Activated CD4-positive, alpha-beta T cell treated with anti-CD3 and anti-CD28 coated beads, Interleukin-2, amount 10 ng/mL, durations not matched to agents 24 days and 14 days (primary cell): ENCODE results near the gene FAXC. TPM values are rescaled to one million over a fixed set of nuclear protein-coding genes. Genes with fewer than 3 reads are reported as not detected.

Experiments
- DNase-seq: peaks from one replicate; pipeline ENCODE4 v3.0.0; 2022
- H3K27ac Mint-ChIP-seq: one replicate; pipeline ENCODE4 v1.8.0; 2022; ENCODE audit warnings: mild to moderate bottlenecking, mixed read lengths
- H3K27me3 Mint-ChIP-seq: one replicate; pipeline ENCODE4 v1.8.0; 2022; ENCODE audit warnings: mixed read lengths
- H3K36me3 Mint-ChIP-seq: one replicate; pipeline ENCODE4 v1.8.0; 2022; ENCODE audit warnings: low read depth, mild to moderate bottlenecking, mixed read lengths
- H3K4me1 Mint-ChIP-seq: one replicate; pipeline ENCODE4 v1.8.0; 2021; ENCODE audit warnings: mixed read lengths
- H3K4me3 Mint-ChIP-seq: one replicate; pipeline ENCODE4 v1.8.0; 2022; ENCODE audit warnings: mild to moderate bottlenecking, moderate library complexity, mixed read lengths
- H3K9me3 Mint-ChIP-seq: one replicate; pipeline ENCODE4 v1.8.0; 2021; ENCODE audit warnings: mixed read lengths
- intact Hi-C: fragments of 100-400 bp; cut with micrococcal nuclease; formaldehyde crosslinking; loops from one replicate; pipeline ENCODE4 v1.15.1; 2023
- total RNA-seq: library from RNA; stranded (reverse); gene quantifications from 2 replicates; pipeline ENCODE4 v1.2.3, GENCODE V29; 2022

FAXC gene
- not detected in 2 replicates for total RNA-seq

GRCh38 chr6:99349171-99350141, at the start of gene FAXC:
FAXC (minus strand) TSS chr6:99349674; CDS start chr6:99349372, 302 bp downstream.
- no peaks in the 10 kb centered on the region for H3K4me1 Mint-ChIP-seq
- H3K4me3 Mint-ChIP-seq: peak within 1 kb of the TSS; percentile 54
- peak; percentile 69 for DNase-seq
- H3K9me3 Mint-ChIP-seq: no peaks in the 10 kb centered on the region
- intact Hi-C loops: loop anchor here (10.0 kb wide), 1 partner anchor 515 kb away; the partner anchor contains the start of gene POU3F2
- H3K27ac Mint-ChIP-seq: no peak within 1 kb of the TSS
- no peaks in the 10 kb centered on the region for H3K36me3 Mint-ChIP-seq
- peaks cover 59% of the 10 kb centered on the region for H3K27me3 Mint-ChIP-seq

DNA sequence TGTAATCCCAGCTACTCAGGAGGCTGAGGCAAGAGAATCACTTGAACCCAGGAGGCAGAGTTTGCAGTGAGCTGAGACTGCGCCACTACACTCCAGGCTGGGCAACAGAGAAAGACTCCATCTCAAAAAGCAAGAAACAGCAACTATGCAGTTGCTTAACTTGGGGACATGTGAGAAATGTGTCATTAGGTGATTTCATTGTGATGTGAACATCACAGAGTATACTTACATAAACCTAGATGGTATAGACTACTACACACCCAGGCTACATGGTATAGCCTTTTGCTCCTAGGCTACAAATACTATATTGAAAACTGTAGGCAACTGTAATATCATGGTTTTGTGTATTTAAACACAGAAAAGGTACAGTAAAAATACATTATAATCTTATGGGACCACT, 47.8 kb upstream of the FAXC start:
- DNase-seq: no peak
- Mint-ChIP-seq H3K27me3 (no peaks in the 10 kb centered on the region), H3K9me3 (no peaks in the 10 kb centered on the region), H3K4me3 (no peak overlapping the region), H3K27ac (no peak overlapping the region), H3K4me1 (peaks cover 14% of the 10 kb centered on the region), H3K36me3 (peaks cover 21% of the 10 kb centered on the region)
- intact Hi-C loops: no loop called here

DNA sequence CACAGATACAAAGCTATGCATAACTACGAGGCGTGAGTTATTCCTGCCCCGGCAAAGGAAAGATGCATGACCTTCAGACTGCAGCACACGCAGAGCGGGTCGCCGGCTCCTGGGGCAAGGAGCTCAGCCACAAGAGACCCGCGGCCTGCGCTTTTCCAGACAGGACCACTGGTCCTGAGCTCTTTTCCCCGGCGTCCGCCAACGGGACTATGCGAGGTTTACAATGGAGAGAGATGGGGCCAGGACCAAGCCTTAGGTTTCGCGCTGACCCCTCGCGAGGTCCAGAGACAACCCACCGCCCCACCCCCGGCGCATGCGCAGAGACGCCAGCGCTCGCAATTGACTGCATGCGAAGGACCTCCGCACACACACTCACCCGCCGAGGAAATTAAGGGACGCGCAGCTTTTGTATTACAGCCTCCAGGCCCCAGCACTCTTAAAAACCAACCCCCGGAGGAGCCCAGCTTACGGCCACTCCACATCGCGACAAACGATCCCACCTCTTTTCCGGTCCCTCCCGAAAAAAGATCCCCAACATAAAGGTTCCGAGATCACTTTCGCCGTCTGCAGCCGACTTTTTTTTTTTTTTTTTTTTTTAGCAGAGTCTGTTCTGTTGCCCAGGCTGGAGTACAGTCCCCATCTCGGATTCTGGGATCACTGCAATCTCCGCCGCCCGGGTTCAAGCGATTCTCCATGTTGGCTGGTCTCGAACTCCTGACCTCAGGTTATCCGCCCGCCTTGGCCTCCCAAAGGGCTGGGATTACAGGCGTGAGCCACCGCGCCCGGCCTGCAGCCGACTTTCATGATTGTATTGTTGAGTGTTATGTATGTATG, 44.4 kb upstream of the FAXC start, which contains the start of gene COQ3:
COQ3 (minus strand) TSS at position 498 of the 834 bp plus-strand sequence; CDS start at position 482, 16 bp downstream.
- peak; percentile 91 for DNase-seq
- intact Hi-C loops: loop anchor here (1.0 to 2.0 kb wide), 3 partner anchors 30 to 447 kb away; partner anchors contain the start of gene FBXL4
- Mint-ChIP-seq H3K36me3 (peaks cover 2% of the 10 kb centered on the region), H3K27ac (peak within 1 kb of the TSS; percentile 91), H3K4me3 (peak within 1 kb of the TSS; percentile 96), H3K4me1 (peaks cover 15% of the 10 kb centered on the region), H3K9me3 (no peaks in the 10 kb centered on the region), H3K27me3 (no peaks in the 10 kb centered on the region)

- Mint-ChIP-seq H3K9me3 (no peaks in the 10 kb centered on the region), H3K4me1 (peaks cover 15% of the 10 kb centered on the region), H3K36me3 (peaks cover 2% of the 10 kb centered on the region), H3K27me3 (no peaks in the 10 kb centered on the region), H3K4me3 (peak overlapping the region; percentile 96), H3K27ac (peak overlapping the region; percentile 91)
- intact Hi-C loops: loop anchor here (1.0 kb wide), 1 partner anchor 31 kb away; no protein-coding TSS in a partner anchor
- DNase-seq: no peak
Measured at GRCh38 chr6:99393366-99393697, 43.9 kb upstream of the FAXC start.

DNA sequence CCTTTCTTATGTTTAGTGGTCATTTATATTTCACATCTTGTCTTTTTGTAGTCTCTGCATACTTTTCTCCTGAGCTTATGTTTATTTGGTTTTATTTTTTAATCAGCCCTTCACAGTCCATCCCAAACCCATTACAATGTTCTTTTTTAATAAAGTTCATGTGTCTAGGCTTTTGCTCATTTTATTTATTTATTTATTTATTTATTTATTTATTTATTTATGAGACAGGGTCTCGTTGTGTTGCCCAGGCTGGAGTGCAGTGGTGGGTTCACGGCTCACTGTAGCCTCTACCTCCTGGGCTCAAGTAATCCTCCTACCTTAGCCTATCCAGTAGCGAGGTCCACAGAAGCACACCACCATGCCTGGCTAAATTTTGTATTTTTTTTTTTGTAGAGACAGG, 41.4 kb upstream of the FAXC start:
- Mint-ChIP-seq H3K36me3 (no peaks in the 10 kb centered on the region), H3K9me3 (no peaks in the 10 kb centered on the region), H3K27ac (no peak overlapping the region), H3K4me1 (peaks cover 15% of the 10 kb centered on the region), H3K4me3 (no peak overlapping the region), H3K27me3 (no peaks in the 10 kb centered on the region)
- no peak for DNase-seq
- intact Hi-C loops: no loop called here

- no peaks in the 10 kb centered on the region for H3K4me1 Mint-ChIP-seq
- H3K27me3 Mint-ChIP-seq: no peaks in the 10 kb centered on the region
- H3K9me3 Mint-ChIP-seq: no peaks in the 10 kb centered on the region
- H3K4me3 Mint-ChIP-seq: no peak overlapping the region
- no peaks in the 10 kb centered on the region for H3K36me3 Mint-ChIP-seq
- no peak overlapping the region for H3K27ac Mint-ChIP-seq
- intact Hi-C loops: no loop called here
- DNase-seq: no peak
Measured at GRCh38 chr6:99384507-99384906, 35.0 kb upstream of the FAXC start.

DNA sequence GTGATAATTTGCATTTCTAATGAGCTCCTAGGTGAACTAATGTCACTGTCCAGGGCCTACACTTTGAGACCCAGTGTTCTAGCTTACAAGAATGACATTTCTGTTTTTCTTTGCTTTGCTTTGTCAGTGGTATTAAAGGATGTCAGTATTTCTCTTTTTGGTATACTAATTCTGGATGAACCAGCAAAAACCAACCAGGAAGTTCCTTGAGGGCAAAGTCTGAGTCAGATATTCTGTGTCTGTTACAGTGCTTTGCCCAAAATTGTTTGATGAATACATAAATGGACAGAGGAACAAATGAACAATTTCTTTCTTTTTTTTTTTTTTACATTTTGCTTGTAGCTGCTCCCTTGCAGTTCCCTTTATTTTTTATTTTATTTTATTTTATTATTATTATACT, 29.2 kb upstream of the FAXC start:
- Mint-ChIP-seq H3K27me3 (no peaks in the 10 kb centered on the region), H3K27ac (no peak overlapping the region), H3K4me1 (no peaks in the 10 kb centered on the region), H3K9me3 (no peaks in the 10 kb centered on the region), H3K36me3 (no peaks in the 10 kb centered on the region), H3K4me3 (no peak overlapping the region)
- intact Hi-C loops: no loop called here
- no peak for DNase-seq

GRCh38 chr6:99369533-99369932, 20.1 kb upstream of the FAXC start:
- DNase-seq: no peak
- Mint-ChIP-seq H3K27ac (no peak overlapping the region), H3K36me3 (no peaks in the 10 kb centered on the region), H3K27me3 (no peaks in the 10 kb centered on the region), H3K4me3 (no peak overlapping the region), H3K9me3 (no peaks in the 10 kb centered on the region), H3K4me1 (no peaks in the 10 kb centered on the region)
- intact Hi-C loops: no loop called here

- intact Hi-C loops: no loop called here
- Mint-ChIP-seq H3K27me3 (no peaks in the 10 kb centered on the region), H3K9me3 (no peaks in the 10 kb centered on the region), H3K4me1 (peaks cover 9% of the 10 kb centered on the region), H3K36me3 (no peaks in the 10 kb centered on the region), H3K27ac (no peak overlapping the region), H3K4me3 (no peak overlapping the region)
- DNase-seq: no peak
Measured at GRCh38 chr6:99366852-99367251, 17.4 kb upstream of the FAXC start.

DNA sequence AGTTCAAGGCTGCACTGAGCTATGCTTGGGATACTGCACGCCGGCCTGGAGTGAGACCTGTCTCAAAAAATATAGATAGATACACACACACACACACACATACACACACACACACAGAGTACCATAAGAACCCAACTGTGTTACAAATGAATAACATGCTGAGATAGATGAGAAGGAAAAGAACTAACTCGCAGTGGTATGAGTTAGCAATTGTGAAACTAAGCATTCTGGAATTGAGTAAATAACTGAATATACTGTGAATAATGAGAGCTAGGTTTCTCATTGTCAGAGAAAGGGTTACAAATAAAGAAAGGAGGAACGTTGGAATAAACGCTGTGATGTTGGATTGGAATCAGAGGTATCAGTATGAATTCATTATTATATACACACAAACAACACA, 14.6 kb upstream of the FAXC start:
- Mint-ChIP-seq H3K27ac (peak overlapping the region; percentile 20), H3K4me3 (no peak overlapping the region), H3K36me3 (no peaks in the 10 kb centered on the region), H3K27me3 (peaks cover 10% of the 10 kb centered on the region), H3K4me1 (peaks cover 9% of the 10 kb centered on the region), H3K9me3 (no peaks in the 10 kb centered on the region)
- intact Hi-C loops: no loop called here
- no peak for DNase-seq

DNA sequence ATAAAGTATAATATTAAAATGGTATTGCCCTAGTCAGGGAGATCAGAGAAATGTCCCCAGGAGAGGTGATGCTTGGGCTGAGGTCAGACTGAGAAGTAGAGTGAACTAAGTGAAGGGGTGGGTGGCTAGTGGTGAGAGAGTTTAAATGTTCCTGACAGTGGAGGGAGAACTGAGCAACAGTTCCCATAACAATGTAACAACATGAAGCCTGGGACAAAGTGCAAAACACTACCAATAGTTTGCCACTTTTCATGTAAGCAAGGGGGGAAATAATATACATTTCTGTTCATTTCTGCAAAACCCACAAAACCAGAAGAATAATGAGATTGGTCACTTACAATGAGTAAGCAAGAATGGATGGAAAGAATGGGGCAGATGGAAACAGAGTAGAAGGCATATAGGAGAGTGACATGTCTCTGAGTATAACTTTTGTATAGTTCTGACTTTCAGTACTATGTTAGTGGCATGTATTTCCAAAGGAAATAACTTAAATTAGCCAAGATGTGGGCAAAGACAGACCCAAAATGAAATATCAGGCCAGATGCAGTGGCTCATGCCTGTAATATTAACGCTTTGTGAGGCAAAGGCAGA, 13.3 kb upstream of the FAXC start:
- no peaks in the 10 kb centered on the region for H3K36me3 Mint-ChIP-seq
- no peak overlapping the region for H3K4me3 Mint-ChIP-seq
- no peaks in the 10 kb centered on the region for H3K9me3 Mint-ChIP-seq
- H3K4me1 Mint-ChIP-seq: peaks cover 9% of the 10 kb centered on the region
- peak overlapping the region; percentile 20 for H3K27ac Mint-ChIP-seq
- peaks cover 12% of the 10 kb centered on the region for H3K27me3 Mint-ChIP-seq
- DNase-seq: no peak
- intact Hi-C loops: loop anchor here (1.0 kb wide), 1 partner anchor 32 kb away; no protein-coding TSS in a partner anchor

GRCh38 chr6:99359800-99360199, 10.3 kb upstream of the FAXC start:
- H3K27ac Mint-ChIP-seq: no peak overlapping the region
- no peaks in the 10 kb centered on the region for H3K9me3 Mint-ChIP-seq
- intact Hi-C loops: loop anchor here (10.0 kb wide), 1 partner anchor 525 kb away; the partner anchor contains the start of gene POU3F2
- no peak for DNase-seq
- no peak overlapping the region for H3K4me3 Mint-ChIP-seq
- H3K36me3 Mint-ChIP-seq: no peaks in the 10 kb centered on the region
- H3K27me3 Mint-ChIP-seq: peaks cover 25% of the 10 kb centered on the region
- H3K4me1 Mint-ChIP-seq: peaks cover 9% of the 10 kb centered on the region

DNA sequence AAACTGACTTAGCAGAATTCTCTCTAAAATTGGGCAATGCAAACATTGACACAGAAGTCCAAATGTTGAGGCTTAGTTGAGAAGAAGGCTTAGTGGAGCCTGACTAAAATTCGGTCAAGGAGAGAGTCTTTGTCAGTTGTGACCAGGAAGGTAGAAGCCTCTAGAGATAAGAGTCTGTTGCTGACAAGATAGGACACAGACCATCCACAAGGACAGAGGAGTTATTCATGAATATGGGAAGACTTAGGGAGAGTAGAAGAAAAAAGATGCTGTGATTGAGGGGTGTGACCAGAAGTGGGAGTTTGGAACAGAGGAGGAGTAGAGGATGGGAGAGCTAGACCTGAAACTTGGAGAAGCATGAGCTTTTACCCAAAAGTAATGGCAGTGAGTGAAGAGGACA, 7.2 kb upstream of the FAXC start:
- no peak for DNase-seq
- Mint-ChIP-seq H3K4me3 (no peak overlapping the region), H3K27ac (no peak overlapping the region), H3K4me1 (no peaks in the 10 kb centered on the region), H3K9me3 (no peaks in the 10 kb centered on the region), H3K27me3 (peaks cover 39% of the 10 kb centered on the region), H3K36me3 (no peaks in the 10 kb centered on the region)
- intact Hi-C loops: loop anchor here (10.0 kb wide), 1 partner anchor 522 kb away; the partner anchor contains the start of gene POU3F2
